NCI-H226 (cell line): ENCODE data around the gene KCNA1.
"Not testable (repeated sequence)": the region's sequence is repeated elsewhere in the genome, so short reads cannot be mapped to it uniquely, and the experiment has no call there.

Source experiments
- DNase-seq: peaks from one replicate; pipeline ENCODE4 v3.0.0-alpha.2; 2015

KCNA1 gene

DNA sequence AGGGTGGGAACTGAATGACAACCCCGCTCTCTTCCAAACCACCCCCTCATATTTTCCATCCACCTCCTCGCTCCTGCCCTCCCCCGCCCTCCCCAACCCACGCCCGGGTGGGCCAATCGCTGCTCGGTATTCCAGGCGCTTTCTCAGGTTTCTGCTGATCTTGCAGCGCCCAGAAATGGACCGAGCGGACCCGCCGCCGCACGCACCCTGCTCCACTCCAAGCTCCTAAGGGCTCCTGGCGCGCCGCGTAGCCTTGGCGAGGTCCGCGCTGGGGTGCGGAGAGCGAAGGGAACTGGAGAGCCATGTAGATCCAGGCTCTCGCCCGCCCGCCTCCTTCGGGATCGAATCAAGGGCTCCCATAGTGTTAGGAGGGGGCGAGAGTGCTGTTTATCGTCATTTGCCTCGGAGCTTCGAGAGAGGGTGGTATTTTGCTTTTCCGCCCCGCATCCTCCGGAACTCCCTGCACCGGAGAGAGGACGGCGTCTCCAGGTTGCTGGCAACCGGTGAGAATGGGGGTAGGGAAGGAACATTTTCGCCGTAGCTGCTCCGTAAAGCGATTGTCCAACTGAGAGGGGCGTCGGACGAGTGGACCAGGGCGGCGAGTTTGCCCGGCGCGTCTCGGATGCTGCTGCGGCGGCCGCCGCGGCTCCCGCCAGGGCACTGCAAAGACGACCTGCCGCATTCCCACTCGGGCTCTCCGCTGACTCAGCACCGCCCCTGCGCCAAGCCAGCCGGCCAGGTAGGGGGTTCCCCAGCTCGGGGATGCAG lies at the start of gene KCNA1:
Gene KCNA1 (plus strand): TSS at position 172 of the 768 bp plus-strand sequence. CDS start 1,474 bp downstream, outside the sequence.
- no peak for DNase-seq

DNA sequence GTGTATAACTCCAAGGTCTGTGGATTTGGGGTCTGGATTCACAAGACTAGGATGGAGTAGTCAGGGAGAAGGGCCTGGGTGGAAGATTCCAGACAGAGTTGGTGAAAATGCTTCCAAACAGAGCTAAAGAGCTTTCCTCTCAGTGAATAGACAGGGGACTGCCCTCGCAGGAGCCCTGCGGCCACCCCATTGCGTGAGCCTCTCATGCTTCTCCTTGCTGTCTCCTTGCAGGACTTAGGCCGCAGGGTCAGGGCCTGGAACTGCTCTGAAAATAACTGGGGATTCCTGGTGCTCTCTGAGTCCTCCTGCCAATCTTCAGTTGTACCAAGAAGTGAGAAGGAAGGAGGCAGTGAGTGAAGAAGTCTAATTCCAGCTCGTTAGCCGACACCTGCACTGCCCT lies 49.0 kb upstream of the KCNA1 start:
- DNase-seq = no peak

- DNase-seq = no peak
Measured at GRCh38 chr12:4862809-4863208, 46.9 kb upstream of the KCNA1 start.

- DNase-seq = no peak
Measured at GRCh38 chr12:4864575-4864974, 45.1 kb upstream of the KCNA1 start.

- no peak for DNase-seq
Measured at GRCh38 chr12:4865246-4865645, 44.5 kb upstream of the KCNA1 start.

DNA sequence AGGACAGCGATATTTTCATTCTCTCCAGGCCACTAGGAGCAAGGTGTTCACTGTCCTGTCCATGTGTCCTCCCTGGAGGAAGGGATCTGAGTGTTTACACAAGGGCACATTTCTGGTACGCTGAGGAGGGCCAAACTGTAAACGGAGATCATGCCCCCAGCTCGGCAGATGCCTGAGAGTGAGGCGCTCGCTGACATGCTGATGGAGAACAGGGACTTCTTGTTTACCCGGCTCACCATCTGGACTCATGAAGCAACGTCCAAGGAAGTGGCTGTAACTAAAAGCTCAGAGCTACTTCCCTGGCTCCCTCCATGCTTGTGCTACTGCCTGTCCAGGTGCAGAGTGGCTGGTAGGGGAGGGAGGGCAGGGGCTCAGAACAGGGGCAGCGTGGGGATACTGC lies 43.4 kb upstream of the KCNA1 start:
- DNase-seq = no peak

GRCh38 chr12:4867384-4867783 lies 42.3 kb upstream of the KCNA1 start:
- DNase-seq = no peak

- DNase-seq = no peak
Measured at GRCh38 chr12:4870423-4870822, 39.3 kb upstream of the KCNA1 start.

- DNase-seq = no peak
Measured at GRCh38 chr12:4871514-4871913, 38.2 kb upstream of the KCNA1 start.

DNA sequence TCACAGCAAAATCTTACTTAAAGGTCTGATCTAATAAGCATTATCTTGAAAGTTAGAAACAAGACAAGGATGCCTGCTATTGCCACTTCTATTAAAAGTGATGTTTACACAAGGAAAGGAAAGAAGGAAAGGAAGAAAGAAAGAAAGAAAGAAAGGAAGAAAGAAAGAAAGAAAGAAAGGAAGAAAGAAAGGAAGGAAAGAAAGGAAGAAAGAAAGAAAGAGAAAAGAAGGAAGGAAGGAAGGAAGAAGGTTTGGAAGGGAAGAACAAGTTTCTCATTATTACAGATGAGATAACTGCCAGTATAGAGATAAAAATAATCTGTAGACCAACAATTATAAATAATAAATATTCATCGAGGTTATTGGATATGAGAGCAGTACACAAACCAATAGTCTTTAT lies 35.8 kb upstream of the KCNA1 start:
- DNase-seq = no peak

GRCh38 chr12:4874671-4875070 lies 35.0 kb upstream of the KCNA1 start:
- DNase-seq = no peak

DNA sequence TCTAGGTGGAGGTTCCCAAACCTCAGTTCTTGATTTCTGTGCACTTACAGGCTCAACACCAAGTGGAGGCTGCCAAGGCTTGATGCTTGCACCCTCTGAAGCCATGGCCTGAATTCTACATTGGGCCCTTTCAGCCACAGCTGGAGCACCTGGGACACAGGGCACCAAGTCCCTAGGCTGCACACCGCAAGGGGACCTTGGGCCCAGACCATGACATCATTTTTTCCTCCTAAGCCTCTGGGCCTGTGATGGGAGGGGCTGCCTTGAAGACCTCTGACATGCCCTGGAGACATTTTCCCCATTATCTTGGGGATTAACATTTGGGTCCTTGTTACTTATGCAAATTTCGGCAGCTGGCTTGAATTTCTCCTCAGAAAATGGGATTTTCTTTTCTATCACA lies 30.2 kb upstream of the KCNA1 start:
- DNase-seq = not testable (repeated sequence)

DNA sequence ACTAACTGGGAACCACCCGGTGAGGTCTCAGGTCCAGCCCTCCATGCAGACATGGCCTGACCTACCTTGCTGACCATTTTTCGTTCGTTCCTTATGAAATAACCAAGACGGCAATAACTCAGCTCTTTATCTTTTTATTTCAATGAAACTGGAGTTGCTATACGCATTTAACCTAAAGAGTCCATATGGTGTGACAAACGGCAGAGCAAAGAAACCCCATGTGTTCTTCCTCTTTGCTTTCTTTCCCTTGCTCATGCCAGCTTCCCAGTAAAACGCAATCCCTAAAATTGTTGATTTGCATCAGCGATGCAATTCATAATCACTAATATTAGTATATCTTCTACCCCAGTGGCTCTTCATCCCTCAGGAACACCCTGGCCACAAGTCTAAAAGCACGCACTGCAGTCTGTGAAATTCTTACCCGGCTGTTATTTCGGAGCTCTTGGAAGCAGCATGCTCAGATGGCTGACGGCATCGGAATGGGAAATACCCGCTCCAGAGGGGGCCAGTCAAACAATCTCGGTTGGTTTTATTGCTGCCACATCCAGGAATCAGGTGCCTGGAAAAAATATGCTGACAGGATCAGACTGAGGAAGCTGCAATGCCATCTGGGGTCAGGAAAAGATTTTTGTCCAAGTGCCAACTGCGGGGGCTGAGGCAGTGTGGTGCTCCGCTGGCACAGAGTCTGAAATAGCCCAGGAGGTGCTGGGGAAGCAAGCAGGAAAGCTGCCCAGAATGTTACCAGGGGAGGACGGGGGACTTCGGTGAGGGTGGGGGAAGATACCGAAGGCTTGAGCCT lies 28.2 kb upstream of the KCNA1 start:
- DNase-seq = no peak

GRCh38 chr12:4891866-4892265 lies 17.8 kb upstream of the KCNA1 start:
- no peak for DNase-seq

DNA sequence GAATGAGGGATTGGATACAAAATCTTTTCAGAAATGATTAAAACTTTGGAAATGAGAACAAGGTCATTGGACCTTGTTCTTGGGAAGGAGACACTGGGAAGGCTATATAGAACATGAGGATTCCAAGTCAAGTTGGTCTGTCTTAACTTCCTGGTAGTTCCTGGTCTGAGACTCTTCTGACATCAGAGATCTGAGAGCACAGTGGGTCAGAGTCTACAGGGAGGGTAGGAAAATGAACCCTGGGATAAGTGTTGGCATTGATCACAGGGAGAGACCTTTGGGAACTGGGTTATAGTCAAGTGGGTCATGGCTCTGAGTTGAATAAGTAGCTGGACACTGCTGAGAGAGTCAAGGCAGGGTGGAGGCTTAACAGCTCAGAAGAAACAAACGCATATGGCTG lies 17.3 kb upstream of the KCNA1 start:
- no peak for DNase-seq

DNA sequence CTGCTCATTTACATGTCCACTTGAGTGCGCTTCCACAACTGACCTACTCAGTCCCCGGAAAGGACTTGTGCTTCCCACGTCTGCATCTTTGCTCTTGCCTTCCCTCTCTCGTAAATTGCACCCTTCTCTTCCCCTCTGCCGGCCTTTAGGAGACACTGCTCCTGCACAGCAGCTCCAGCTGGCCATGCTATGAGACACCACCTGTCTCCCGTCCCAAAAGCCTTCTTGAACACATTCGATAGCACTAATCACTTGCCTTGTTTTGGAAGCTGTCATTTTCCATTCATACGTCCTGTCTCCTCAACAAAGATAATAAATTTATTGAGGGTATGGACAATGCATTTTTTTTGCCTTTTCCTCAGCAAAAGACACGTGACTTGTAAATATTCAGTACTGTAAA lies 15.7 kb upstream of the KCNA1 start:
- DNase-seq = no peak

DNA sequence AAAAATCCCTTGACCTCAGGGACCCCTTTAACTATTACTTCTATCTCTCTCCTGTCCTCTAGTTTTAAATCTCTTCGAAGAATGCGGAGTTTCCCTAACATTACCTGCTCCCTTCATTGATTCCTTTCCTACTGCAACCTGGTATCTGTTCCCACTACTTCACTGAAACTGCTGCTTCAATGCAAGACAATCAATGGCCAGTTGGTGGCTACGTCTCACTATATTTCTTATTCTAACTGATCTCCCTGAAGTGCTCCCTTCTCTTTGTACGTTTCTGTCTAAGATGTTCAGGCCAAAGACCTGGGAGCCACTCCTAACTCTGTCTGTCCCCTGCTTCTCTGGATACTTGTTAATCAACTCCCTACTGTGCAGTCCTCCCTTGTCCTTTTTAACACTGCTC lies 10.3 kb upstream of the KCNA1 start:
- DNase-seq = no peak

DNA sequence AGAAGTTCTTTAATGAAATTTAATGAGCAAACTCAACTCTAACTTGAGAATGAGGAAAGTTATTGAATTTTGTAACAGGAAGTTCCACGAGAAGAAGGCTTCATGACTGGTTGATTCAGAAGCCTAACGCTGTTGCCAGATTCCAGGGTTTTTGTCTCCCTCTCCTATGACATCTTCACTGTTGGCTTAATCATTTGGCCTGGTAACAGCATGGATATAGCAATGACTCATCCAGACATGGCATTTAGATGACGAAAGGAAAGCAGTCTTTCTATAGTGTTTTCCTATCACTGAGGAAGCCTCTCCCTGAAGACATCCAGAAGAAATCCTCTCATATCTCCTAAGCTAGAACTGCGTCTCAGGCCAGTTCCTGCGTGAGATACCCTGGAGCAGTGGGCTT lies 9.4 kb upstream of the KCNA1 start:
- DNase-seq = no peak

DNA sequence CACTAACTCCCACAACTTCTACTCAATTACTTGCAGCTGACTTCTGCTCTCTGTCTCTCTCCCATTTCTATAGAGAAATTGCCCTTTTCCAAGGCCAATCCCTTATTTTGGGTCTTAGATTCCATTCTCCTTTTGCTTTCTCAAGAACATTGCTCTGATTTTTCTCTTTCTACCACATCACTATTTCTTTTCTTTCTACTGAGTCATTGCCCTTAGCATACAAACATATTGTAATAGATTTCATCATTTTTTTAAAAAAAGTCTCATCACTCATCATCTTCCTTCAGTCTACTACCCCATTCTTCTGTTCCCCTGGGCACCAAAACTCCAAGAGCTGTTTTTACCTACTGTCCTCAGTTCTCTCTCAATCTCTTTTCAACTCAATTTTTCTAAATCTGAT lies 4.4 kb upstream of the KCNA1 start:
- no peak for DNase-seq

DNA sequence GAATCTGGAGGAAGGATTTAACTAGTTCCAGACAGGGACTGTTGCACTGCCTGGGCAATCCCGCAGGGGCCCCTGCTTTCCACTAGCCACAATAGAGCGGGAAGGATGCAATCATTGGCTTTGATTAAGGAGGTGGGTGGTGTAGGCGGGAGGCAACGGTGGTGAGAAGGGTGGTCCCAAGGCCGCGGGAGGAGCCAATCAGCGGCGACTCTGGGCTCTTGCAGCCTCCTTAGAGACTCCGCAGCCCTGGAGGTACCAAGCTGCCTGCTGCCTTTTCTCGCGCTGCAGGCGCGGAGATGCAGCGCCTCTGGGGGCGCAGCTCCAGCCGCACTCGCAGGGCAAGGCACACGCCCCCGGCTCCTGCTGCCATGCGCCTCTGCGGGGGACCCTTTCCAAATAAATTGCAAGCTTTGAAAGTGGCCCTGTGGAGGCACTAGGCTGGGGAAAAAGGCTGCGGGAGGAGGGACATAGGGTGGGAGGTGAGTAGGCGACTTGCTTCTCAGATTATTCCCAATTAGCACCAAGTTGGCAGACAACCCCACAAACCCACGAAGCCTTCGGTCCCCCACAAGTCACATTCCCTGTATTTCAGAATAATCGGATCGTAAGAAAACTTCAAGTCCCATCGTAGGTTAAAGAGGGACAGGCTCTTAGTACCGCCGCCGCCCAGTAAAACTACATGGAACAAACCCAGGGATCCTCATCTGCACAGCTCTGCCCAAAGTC lies 858 bp upstream of the KCNA1 start:
- no peak for DNase-seq

GRCh38 chr12:4909410-4909733 lies 333 bp upstream of the KCNA1 start:
- no peak for DNase-seq

DNA sequence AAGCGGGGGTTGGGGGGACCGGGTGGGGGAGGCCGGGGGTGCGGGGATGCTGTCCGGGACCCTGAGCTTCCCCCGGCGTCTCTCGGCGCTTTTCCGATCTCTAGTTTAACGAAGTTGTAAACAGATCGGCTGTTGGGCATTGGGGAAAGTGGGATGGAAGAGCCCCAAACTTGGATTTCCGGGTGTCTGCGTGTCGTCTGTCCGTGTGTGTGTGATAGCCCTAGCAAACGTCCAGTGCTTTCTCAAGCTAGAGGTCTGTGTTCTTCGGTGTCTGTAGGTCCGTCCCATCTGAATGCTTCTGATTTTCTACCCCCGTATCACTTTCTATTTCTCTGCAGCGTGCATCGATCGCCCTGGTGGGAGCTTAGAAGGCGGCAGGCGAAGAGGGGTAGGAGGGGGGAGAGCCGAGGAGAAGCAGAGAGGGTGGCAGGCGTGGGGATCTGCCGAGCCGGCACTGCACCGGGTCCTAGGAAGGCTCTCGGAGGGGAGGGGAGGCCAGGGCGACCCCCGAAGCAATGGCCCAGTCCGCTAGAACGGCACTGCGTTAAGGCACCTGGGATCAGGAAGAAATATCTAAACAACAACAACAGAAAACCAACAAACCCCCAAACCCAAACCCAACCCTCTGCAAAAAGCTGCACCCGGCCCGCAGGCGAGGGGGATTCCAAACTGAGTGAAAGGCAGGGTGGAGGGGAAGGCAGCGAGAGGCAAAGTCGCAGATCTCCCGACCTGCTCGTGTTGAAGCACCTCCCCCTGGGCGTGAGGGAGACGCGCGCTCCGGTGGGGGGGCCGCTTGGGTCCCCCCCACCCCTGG lies 1.0 kb downstream of the KCNA1 start:
- no peak for DNase-seq
